ENCODE measurements around the gene AGAP2.

GRCh38 chr12:57724003-57724935, 14.3 kb downstream of the AGAP2 start:
- TF ChIP-seq CTCF (IDR thresholded peaks at IDR 0.05) (no peak), POLR2A (IDR thresholded peaks at IDR 0.05; ENCODE audit: low read depth) (no peak), EP300 (IDR thresholded peaks at IDR 0.05) (no peak), POLR2AphosphoS5 (IDR thresholded peaks at IDR 0.05) (peak in 1 of 2 donors; percentile 7)

Data from esophagus muscularis mucosa (tissue), 4 donors.